Epithelial cell of proximal tubule (primary cell): Measurements from ENCODE around the gene ADAM19. TPM values are rescaled to one million over a fixed set of nuclear protein-coding genes. Genes with fewer than 3 reads are reported as not detected.

ENCODE experiments used
- DNase-seq: peaks from one replicate; pipeline ENCODE4 v3.0.0-alpha.2; 2011; ENCODE audit warnings: low read depth
- H3K4me3 ChIP-seq: 2 replicates; pipeline ENCODE4 v1.5.1; 2011; ENCODE audit warnings: low read depth, mild to moderate bottlenecking, low read length
- CTCF ChIP-seq: conservative IDR thresholded peaks from 2 replicates; pipeline ENCODE4 v1.5.1; 2012; ENCODE audit warnings: low read depth, mild to moderate bottlenecking, low read length
- total RNA-seq: library from RNA; depleted of rRNA; stranded (reverse); fragments of >200 nt; gene quantifications from 2 replicates; pipeline ENCODE4 v1.2.3, GENCODE V29; 2015

The ADAM19 gene
- total RNA-seq, 1 donor from 2014 or later, result 19.3 TPM

GRCh38 chr5:157502143-157502647, 73.4 kb downstream of the ADAM19 start:
- DNase-seq, result no peak
- no peak for TF ChIP-seq CTCF
- no peak overlapping the region for H3K4me3 ChIP-seq

GRCh38 chr5:157497875-157498611, 77.5 kb downstream of the ADAM19 start:
- TF ChIP-seq CTCF, result no peak
- no peak overlapping the region for H3K4me3 ChIP-seq
- DNase-seq, result no peak

- no peak overlapping the region for H3K4me3 ChIP-seq
- no peak for DNase-seq
- TF ChIP-seq CTCF, result no peak
Observed at GRCh38 chr5:157496864-157497263, 78.7 kb downstream of the ADAM19 start.

- TF ChIP-seq CTCF, result no peak
- no peak for DNase-seq
- no peak overlapping the region for H3K4me3 ChIP-seq
Observed at GRCh38 chr5:157494178-157494832, 81.3 kb downstream of the ADAM19 start.

- no peak overlapping the region for H3K4me3 ChIP-seq
- TF ChIP-seq CTCF, result no peak
- no peak for DNase-seq
Observed at GRCh38 chr5:157492886-157493285, 82.7 kb downstream of the ADAM19 start.

GRCh38 chr5:157491471-157491995, 84.0 kb downstream of the ADAM19 start:
- no peak for DNase-seq
- TF ChIP-seq CTCF, result no peak
- no peak overlapping the region for H3K4me3 ChIP-seq
